ENCODE data around the gene DNAAF9. TPM values are rescaled to one million over a fixed set of nuclear protein-coding genes. Genes with fewer than 3 reads are reported as not detected.

The DNAAF9 gene
- total and polyA plus RNA-seq, 2 of the 8 experiments (the other 6 are each of a cell fraction or from before 2014, with no cell fraction given), result 2.6 to 5.7 TPM

- TF ChIP-seq E2F6 (IDR thresholded peaks at IDR 0.05), result no peak
- TF ChIP-seq SAP30 (IDR thresholded peaks at IDR 0.05; ENCODE audit: insufficient read depth, insufficient replicate concordance, low read length), result no peak
These were observed 8.7 kb downstream of the DNAAF9 start (continued) for GRCh38 chr20:3398681-3399252.
